ENCODE measurements around the gene MCM10.
"Not testable (repeated sequence)": the region's sequence is repeated elsewhere in the genome, so short reads cannot be mapped to it uniquely, and the experiment has no call there.

Gene MCM10

GRCh38 chr10:13160934-13161856, at the start of gene MCM10:
MCM10 (plus strand) TSS chr10:13161558; CDS start chr10:13164203, 2,645 bp downstream.
- DNase-seq (ENCODE audit: low read depth): peak; percentile 97

- DNase-seq (ENCODE audit: low read depth): no peak
Observed at GRCh38 chr10:13113544-13113943, 47.8 kb upstream of the MCM10 start.

GRCh38 chr10:13115832-13116803, 45.2 kb upstream of the MCM10 start:
- no peak for DNase-seq (ENCODE audit: low read depth)

- no peak for DNase-seq (ENCODE audit: low read depth)
Observed at GRCh38 chr10:13117841-13118783, 43.2 kb upstream of the MCM10 start.

GRCh38 chr10:13118784-13119410, 42.5 kb upstream of the MCM10 start:
- DNase-seq (ENCODE audit: low read depth): no peak

GRCh38 chr10:13120786-13121499, 40.4 kb upstream of the MCM10 start:
- DNase-seq (ENCODE audit: low read depth): no peak

- DNase-seq (ENCODE audit: low read depth): no peak
Observed at GRCh38 chr10:13121500-13121854, 39.9 kb upstream of the MCM10 start.

GRCh38 chr10:13136651-13137050, 24.7 kb upstream of the MCM10 start:
- no peak for DNase-seq (ENCODE audit: low read depth)

GRCh38 chr10:13139150-13139549, 22.2 kb upstream of the MCM10 start:
- DNase-seq (ENCODE audit: low read depth): no peak

GRCh38 chr10:13139676-13140075, 21.7 kb upstream of the MCM10 start:
- no peak for DNase-seq (ENCODE audit: low read depth)

GRCh38 chr10:13140627-13141190, 20.6 kb upstream of the MCM10 start:
- DNase-seq (ENCODE audit: low read depth): no peak

- no peak for DNase-seq (ENCODE audit: low read depth)
Observed at GRCh38 chr10:13143766-13144165, 17.6 kb upstream of the MCM10 start.

GRCh38 chr10:13144814-13145213, 16.5 kb upstream of the MCM10 start:
- no peak for DNase-seq (ENCODE audit: low read depth)

- no peak for DNase-seq (ENCODE audit: low read depth)
Observed at GRCh38 chr10:13146379-13146778, 15.0 kb upstream of the MCM10 start.

- DNase-seq (ENCODE audit: low read depth): no peak
Observed at GRCh38 chr10:13147161-13147560, 14.2 kb upstream of the MCM10 start.

- no peak for DNase-seq (ENCODE audit: low read depth)
Observed at GRCh38 chr10:13152296-13152695, 9.1 kb upstream of the MCM10 start.

GRCh38 chr10:13155860-13156259, 5.5 kb upstream of the MCM10 start:
- not testable (repeated sequence) for DNase-seq (ENCODE audit: low read depth)

GRCh38 chr10:13158401-13158800, 3.0 kb upstream of the MCM10 start:
- DNase-seq (ENCODE audit: low read depth): no peak

GRCh38 chr10:13161857-13162271, 506 bp downstream of the MCM10 start:
- no peak for DNase-seq (ENCODE audit: low read depth)

- DNase-seq (ENCODE audit: low read depth): no peak
Observed at GRCh38 chr10:13163859-13164258, 2.5 kb downstream of the MCM10 start.

All from stimulated activated CD8-positive, alpha-beta memory T cell treated with anti-CD3 and anti-CD28 coated beads, Interleukin-7, amount 100 ng/mL, for 24 hours (primary cell).